Measurements from ENCODE around the gene IVL.

DNA sequence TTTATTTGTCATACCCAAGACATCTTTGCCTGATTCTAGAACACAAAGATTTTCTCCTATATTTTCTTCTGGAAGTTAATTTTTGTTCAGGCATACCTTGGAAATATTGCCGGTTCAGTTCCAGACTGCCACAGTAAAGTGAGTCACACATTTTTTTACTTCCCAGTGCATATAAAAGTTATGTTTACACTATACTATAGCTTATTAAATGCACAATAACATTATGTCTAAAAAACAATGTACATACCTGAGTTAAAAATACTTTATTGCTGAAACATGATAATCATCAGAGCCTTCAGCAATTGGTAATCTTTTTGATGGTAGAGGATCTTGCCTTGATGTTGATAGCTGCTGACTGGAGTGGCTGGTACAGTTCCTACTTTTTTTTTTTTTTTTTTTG, 20.2 kb upstream of the IVL start:
- TF ChIP-seq, protein P1, sequence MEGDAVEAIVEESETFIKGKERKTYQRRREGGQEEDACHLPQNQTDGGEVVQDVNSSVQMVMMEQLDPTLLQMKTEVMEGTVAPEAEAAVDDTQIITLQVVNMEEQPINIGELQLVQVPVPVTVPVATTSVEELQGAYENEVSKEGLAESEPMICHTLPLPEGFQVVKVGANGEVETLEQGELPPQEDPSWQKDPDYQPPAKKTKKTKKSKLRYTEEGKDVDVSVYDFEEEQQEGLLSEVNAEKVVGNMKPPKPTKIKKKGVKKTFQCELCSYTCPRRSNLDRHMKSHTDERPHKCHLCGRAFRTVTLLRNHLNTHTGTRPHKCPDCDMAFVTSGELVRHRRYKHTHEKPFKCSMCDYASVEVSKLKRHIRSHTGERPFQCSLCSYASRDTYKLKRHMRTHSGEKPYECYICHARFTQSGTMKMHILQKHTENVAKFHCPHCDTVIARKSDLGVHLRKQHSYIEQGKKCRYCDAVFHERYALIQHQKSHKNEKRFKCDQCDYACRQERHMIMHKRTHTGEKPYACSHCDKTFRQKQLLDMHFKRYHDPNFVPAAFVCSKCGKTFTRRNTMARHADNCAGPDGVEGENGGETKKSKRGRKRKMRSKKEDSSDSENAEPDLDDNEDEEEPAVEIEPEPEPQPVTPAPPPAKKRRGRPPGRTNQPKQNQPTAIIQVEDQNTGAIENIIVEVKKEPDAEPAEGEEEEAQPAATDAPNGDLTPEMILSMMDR (IDR thresholded peaks at IDR 0.05), result no peak
- TF ChIP-seq POLR2A (IDR thresholded peaks at IDR 0.05), result no peak
